GM12878 (cell line): ENCODE results near the gene R3HDM1. TPM values are rescaled to one million over a fixed set of nuclear protein-coding genes. Genes with fewer than 3 reads are reported as not detected.

Source experiments
- ATAC-seq: fragments of 200-7000 bp; cut with Tn5 transposase; 3 replicates; pipeline ENCODE4 v1.9.1; 2020; ENCODE audit warnings: mild to moderate bottlenecking, moderate library complexity
- BruUV-seq: library from RNA; stranded (reverse); fragments of 400-500 nt; replicated peaks from 2 replicates; lab custom pipeline; 2021; lab: Mats Ljungman, UMichigan
- CTCF ChIA-PET: fragments of 300-600 bp; sonication (Branson Sonifier 250); formaldehyde crosslinking; extraction: SDS; loops from one replicate; lab custom pipeline; 2021; ENCODE audit warnings: inconsistent platforms; lab: Yijun Ruan, JAX
- POLR2A ChIA-PET: fragments of 350-600 bp; formaldehyde crosslinking; extraction: SDS; loops from one replicate; lab custom pipeline; 2021; ENCODE audit warnings: inconsistent platforms; lab: Charles Lee
- RAD21 ChIA-PET: fragments of 300-600 bp; sonication (Branson Sonifier 250); formaldehyde crosslinking; loops from one replicate; lab custom pipeline; 2023; ENCODE audit warnings: antibody characterized with exemption; ENCODE audit not compliant: unreplicated experiment; lab: Charles Lee
- SMC1A ChIA-PET: fragments of 300-600 bp; sonication (Branson Sonifier 250); formaldehyde crosslinking; loops from one replicate; lab custom pipeline; 2023; ENCODE audit not compliant: unreplicated experiment, uncharacterized antibody; lab: Charles Lee
- DNase-seq: peaks from one replicate; pipeline ENCODE4 v3.0.0-alpha.2; 2011; ENCODE audit warnings: low read depth, low spot score
- FAIRE-seq: peaks from 3 replicates; lab custom pipeline; 2011; peaks lifted over from hg19 to GRCh38; lab: Jason Lieb, UNC
- H2AFZ ChIP-seq: 2 replicates; pipeline ENCODE4 v1.6.0; 2011; ENCODE audit warnings: low read depth, low read length, control low read depth; ENCODE audit not compliant: control insufficient read depth
- H3K27ac ChIP-seq: 2 replicates; pipeline ENCODE4 v1.5.1; 2011; ENCODE audit warnings: control low read depth; ENCODE audit not compliant: control insufficient read depth, insufficient read depth
- H3K27me3 ChIP-seq, 2 experiments: replicated peaks in 1 of 2; 2 replicates each; pipeline versions ENCODE4 v1.6.0 to v1.6.1; 2011; ENCODE audit warnings: low read length in 1 of 2; ENCODE audit not compliant: control insufficient read depth in 2 of 2, insufficient read depth in 2 of 2
- H3K36me3 ChIP-seq, 2 experiments: 2 replicates each; pipeline ENCODE4 v1.5.1; 2011; ENCODE audit warnings: low read length in 1 of 2; ENCODE audit not compliant: control insufficient read depth in 2 of 2, insufficient read depth in 2 of 2
- H3K4me1 ChIP-seq: 2 replicates; pipeline ENCODE4 v1.6.1; 2011; ENCODE audit warnings: mild to moderate bottlenecking, low read length, moderate library complexity, mixed read lengths; ENCODE audit not compliant: control insufficient read depth, insufficient read depth
- H3K4me2 ChIP-seq: 2 replicates; pipeline ENCODE4 v1.6.0; 2011; ENCODE audit warnings: control low read depth; ENCODE audit not compliant: control insufficient read depth, insufficient read depth
- H3K4me3 ChIP-seq: fragments of 200-600 bp; sonication (generic); 2 replicates; pipeline ENCODE4 v1.5.1; 2016
- H3K79me2 ChIP-seq: 2 replicates; pipeline ENCODE4 v1.6.0; 2011; ENCODE audit warnings: low read length; ENCODE audit not compliant: control insufficient read depth, insufficient read depth
- H3K9ac ChIP-seq: 2 replicates; pipeline ENCODE4 v1.8.0; 2011; ENCODE audit warnings: low read length, control low read depth, mixed read lengths; ENCODE audit not compliant: control insufficient read depth, insufficient read depth
- H3K9me3 ChIP-seq: replicated peaks from 3 replicates; pipeline ENCODE4 v1.5.1; 2011; ENCODE audit warnings: mild to moderate bottlenecking, low read length; ENCODE audit not compliant: control insufficient read depth, insufficient read depth
- H4K20me1 ChIP-seq: 2 replicates; pipeline ENCODE4 v1.6.0; 2011; ENCODE audit not compliant: control insufficient read depth, insufficient read depth
- CTCF ChIP-seq, 3 experiments: IDR thresholded peaks in 2 of 3; conservative IDR thresholded peaks in 1 of 3; 2 replicates each; pipeline ENCODE4 v1.5.1; 2011; ENCODE audit warnings: low read depth in 3 of 3, low read length in 3 of 3, mild to moderate bottlenecking in 3 of 3, control low read depth in 2 of 3, moderate library complexity in 2 of 3, inconsistent platforms in 1 of 3, mixed read lengths in 1 of 3; ENCODE audit not compliant: control insufficient read depth in 2 of 3, insufficient read depth in 1 of 3; ENCODE audit errors: extremely low read depth in 1 of 3
- HDAC2 ChIP-seq: fragments of 200-600 bp; sonication (generic); IDR thresholded peaks from 2 replicates; pipeline ENCODE4 v1.6.1; 2017
- KDM1A ChIP-seq: fragments of 200-600 bp; sonication (generic); IDR thresholded peaks from 2 replicates; pipeline ENCODE4 v1.6.1; 2016; ENCODE audit warnings: borderline replicate concordance
- MTA2 ChIP-seq: fragments of 450-650 bp; IDR thresholded peaks from 2 replicates; pipeline ENCODE4 v1.6.1; 2016; ENCODE audit warnings: low read depth, mild to moderate bottlenecking, moderate library complexity
- NR2F1 ChIP-seq: fragments of 450-650 bp; conservative IDR thresholded peaks from 2 replicates; pipeline ENCODE4 v1.6.1; 2017; ENCODE audit warnings: mild to moderate bottlenecking
- PAX8 ChIP-seq: fragments of 450-650 bp; IDR thresholded peaks from 2 replicates; pipeline ENCODE4 v1.6.1; 2017; ENCODE audit warnings: mild to moderate bottlenecking, moderate library complexity
- POLR2A ChIP-seq: IDR thresholded peaks from 2 replicates; pipeline ENCODE4 v1.6.1; 2011; ENCODE audit warnings: low read depth, mild to moderate bottlenecking, low read length
- RAD21 ChIP-seq: IDR thresholded peaks from 2 replicates; pipeline ENCODE4 v1.6.1; 2011; ENCODE audit warnings: mild to moderate bottlenecking, low read depth, low read length, moderate library complexity; ENCODE audit not compliant: insufficient read depth
- SMC3 ChIP-seq: IDR thresholded peaks from 2 replicates; pipeline ENCODE4 v1.6.1; 2011; ENCODE audit warnings: low read length, improper control_type of control experiment, borderline replicate concordance
- SUPT20H ChIP-seq: IDR thresholded peaks from 2 replicates; pipeline ENCODE4 v1.6.1; 2011; ENCODE audit warnings: low read depth, mild to moderate bottlenecking, low read length, moderate library complexity, borderline replicate concordance; ENCODE audit not compliant: control insufficient read depth
- SUZ12 ChIP-seq: fragments of 200-600 bp; sonication (generic); IDR thresholded peaks from one replicate; pipeline ENCODE4 v1.6.1; 2018; ENCODE audit warnings: antibody characterized with exemption, mild to moderate bottlenecking; ENCODE audit not compliant: unreplicated experiment
- ZBTB11 ChIP-seq: fragments of 450-650 bp; formaldehyde crosslinking; IDR thresholded peaks from 2 replicates; pipeline ENCODE4 v1.5.0; 2022; ENCODE audit warnings: mild to moderate bottlenecking, missing genetic modification characterization
- WGBS: methylation state at CpG from one replicate; pipeline ENCODE4 v1.1.6; 2016; ENCODE audit warnings: low lambda C conversion rate; ENCODE audit not compliant: insufficient replicate concordance, insufficient coverage; ENCODE audit errors: missing lambda C conversion rate; 5-methylcytosine and 5-hydroxymethylcytosine counted together
- in situ Hi-C: fragments of 300-500 bp; cut with MboI; formaldehyde crosslinking; loops from 9 replicates; pipeline ENCODE4 v1.14.3; 2018; ENCODE audit warnings: mixed read lengths
- intact Hi-C: fragments of 100-400 bp; cut with micrococcal nuclease; formaldehyde crosslinking; loops from one replicate; pipeline ENCODE4 v1.14.2; 2022; ENCODE audit not compliant: unreplicated experiment
- polyA plus RNA-seq, 11 experiments: library from polyadenylated mRNA; depleted of rRNA in 4 of 11; unstranded in 6 of 11; stranded (reverse) in 5 of 11; fragments of >200 nt; fragmentation: Nextera tagmentation in 4 of 11; fragmentation: Illumina TruSeq in 1 of 11; extraction: Ambion mirVana in 4 of 11; extraction: Trizol in 1 of 11; gene quantifications; 1 replicate in 1 of 11; 2 replicates in 10 of 11; pipeline versions ENCODE4 v1.2.1 to v1.2.3, GENCODE V29; 2011 to 2016; ENCODE audit warnings: inconsistent platforms in 2 of 11, missing spikeins in 2 of 11, low read depth in 1 of 11
- total RNA-seq, 4 experiments: library from RNA; depleted of rRNA in 3 of 4; stranded (reverse); fragments of >200 nt in 3 of 4; fragmentation: Illumina TruSeq in 1 of 4; extraction: Trizol in 1 of 4; gene quantifications; 2 replicates each; pipeline versions ENCODE4 v1.2.1 to v1.2.3, GENCODE V29; 2013 to 2021
- TF ChIP-seq, protein P1 (sequence below): IDR thresholded peaks from 2 replicates; pipeline ENCODE4 v1.6.1; 2012; ENCODE audit warnings: low read length, inconsistent platforms
- TF ChIP-seq, protein P2 (sequence below): fragments of 450-650 bp; conservative IDR thresholded peaks from 2 replicates; pipeline ENCODE4 v1.6.1; 2017; ENCODE audit warnings: mild to moderate bottlenecking, moderate library complexity

R3HDM1 gene
- total and polyA plus RNA-seq, 10 of the 15 experiments (the other 5 are each of a cell fraction or from before 2014, with no cell fraction given) = 16.8 to 89.6 (median 47.7) TPM

- CTCF ChIA-PET = interaction anchor here (0.7 to 6.4 kb wide), 58 partner anchors 8 to 756 kb away, joined by 3 to 124 read pairs (median 4); partner anchors contain the start of genes RAB3GAP1, UBXN4 and ZRANB3
- in situ Hi-C loops = loop anchor here (5.0 kb wide), 2 partner anchors 238 to 713 kb away; no protein-coding TSS in a partner anchor
- BruUV-seq = no TSS peak
These were observed 178.7 kb downstream of the R3HDM1 start for GRCh38 chr2:135709992-135710391.

More at GRCh38 chr2:135709992-135710391, 178.7 kb downstream of the R3HDM1 start:
- no peaks in the 10 kb centered on the region for H3K9me3 ChIP-seq
- H3K9ac ChIP-seq = no peak overlapping the region
- POLR2A ChIA-PET = interaction anchor here (0.6 to 1.4 kb wide), 3 partner anchors 50 to 728 kb away, joined by 3 to 4 read pairs (median 3); no protein-coding TSS in a partner anchor
- no peak overlapping the region for H3K4me3 ChIP-seq
- H4K20me1 ChIP-seq = no peaks in the 10 kb centered on the region
- H3K4me1 ChIP-seq = no peaks in the 10 kb centered on the region
- DNase-seq (no peak), FAIRE-seq (peak; percentile 83), ATAC-seq (peak; percentile 89)
- intact Hi-C loops = loop anchor here (1.0 to 10.0 kb wide), 7 partner anchors 53 to 723 kb away; no protein-coding TSS in a partner anchor
- H3K4me2 ChIP-seq = no peak overlapping the region
- no peak overlapping the region for H2AFZ ChIP-seq
- H3K79me2 ChIP-seq = no peaks in the 10 kb centered on the region
- SMC1A ChIA-PET = interaction anchor here (0.5 to 3.9 kb wide), 33 partner anchors 10 to 721 kb away, joined by 3 to 66 read pairs (median 4); partner anchors contain the start of genes R3HDM1 and ZRANB3
- WGBS = 54% methylated on average over 6 of the region's 6 CpGs
- no peaks in the 10 kb centered on the region for H3K36me3 ChIP-seq
- no peaks in the 10 kb centered on the region for H3K27me3 ChIP-seq
- no peak overlapping the region for H3K27ac ChIP-seq
- RAD21 ChIA-PET = interaction anchor here (0.6 to 4.2 kb wide), 28 partner anchors 18 to 721 kb away, joined by 3 to 64 read pairs (median 4); partner anchors contain the start of genes R3HDM1, UBXN4 and ZRANB3
- TF ChIP-seq NR2F1 (no peak), PAX8 (no peak), SMC3 (peak; percentile 94), KDM1A (no peak), SUPT20H (no peak), CTCF (IDR thresholded peaks at IDR 0.05 in 2 of 3, conservative IDR thresholded peaks at IDR 0.05 in 1 of 3; ENCODE audit: control insufficient read depth in 2 of 3, extremely low read depth in 1 of 3, insufficient read depth in 1 of 3, low read depth in 3 of 3, low read length in 3 of 3) (peak; percentile 87 to 89 (median 89)), RAD21 (peak; percentile 95), SUZ12 (no peak), ZBTB11 (CRISPR knock-in tag) (no peak), MTA2 (no peak), POLR2A (no peak), HDAC2 (no peak)
- TF ChIP-seq, protein P1, sequence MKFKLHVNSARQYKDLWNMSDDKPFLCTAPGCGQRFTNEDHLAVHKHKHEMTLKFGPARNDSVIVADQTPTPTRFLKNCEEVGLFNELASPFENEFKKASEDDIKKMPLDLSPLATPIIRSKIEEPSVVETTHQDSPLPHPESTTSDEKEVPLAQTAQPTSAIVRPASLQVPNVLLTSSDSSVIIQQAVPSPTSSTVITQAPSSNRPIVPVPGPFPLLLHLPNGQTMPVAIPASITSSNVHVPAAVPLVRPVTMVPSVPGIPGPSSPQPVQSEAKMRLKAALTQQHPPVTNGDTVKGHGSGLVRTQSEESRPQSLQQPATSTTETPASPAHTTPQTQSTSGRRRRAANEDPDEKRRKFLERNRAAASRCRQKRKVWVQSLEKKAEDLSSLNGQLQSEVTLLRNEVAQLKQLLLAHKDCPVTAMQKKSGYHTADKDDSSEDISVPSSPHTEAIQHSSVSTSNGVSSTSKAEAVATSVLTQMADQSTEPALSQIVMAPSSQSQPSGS = no peak
- TF ChIP-seq, protein P2, sequence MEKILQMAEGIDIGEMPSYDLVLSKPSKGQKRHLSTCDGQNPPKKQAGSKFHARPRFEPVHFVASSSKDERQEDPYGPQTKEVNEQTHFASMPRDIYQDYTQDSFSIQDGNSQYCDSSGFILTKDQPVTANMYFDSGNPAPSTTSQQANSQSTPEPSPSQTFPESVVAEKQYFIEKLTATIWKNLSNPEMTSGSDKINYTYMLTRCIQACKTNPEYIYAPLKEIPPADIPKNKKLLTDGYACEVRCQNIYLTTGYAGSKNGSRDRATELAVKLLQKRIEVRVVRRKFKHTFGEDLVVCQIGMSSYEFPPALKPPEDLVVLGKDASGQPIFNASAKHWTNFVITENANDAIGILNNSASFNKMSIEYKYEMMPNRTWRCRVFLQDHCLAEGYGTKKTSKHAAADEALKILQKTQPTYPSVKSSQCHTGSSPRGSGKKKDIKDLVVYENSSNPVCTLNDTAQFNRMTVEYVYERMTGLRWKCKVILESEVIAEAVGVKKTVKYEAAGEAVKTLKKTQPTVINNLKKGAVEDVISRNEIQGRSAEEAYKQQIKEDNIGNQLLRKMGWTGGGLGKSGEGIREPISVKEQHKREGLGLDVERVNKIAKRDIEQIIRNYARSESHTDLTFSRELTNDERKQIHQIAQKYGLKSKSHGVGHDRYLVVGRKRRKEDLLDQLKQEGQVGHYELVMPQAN = no peak
- TF ChIP-seq, all 136 proteins: peak for 3
